ENCODE results near the gene SLX1A.
"Not testable (repeated sequence)": the region's sequence is repeated elsewhere in the genome, so short reads cannot be mapped to it uniquely, and the experiment has no call there.

Gene SLX1A

DNA sequence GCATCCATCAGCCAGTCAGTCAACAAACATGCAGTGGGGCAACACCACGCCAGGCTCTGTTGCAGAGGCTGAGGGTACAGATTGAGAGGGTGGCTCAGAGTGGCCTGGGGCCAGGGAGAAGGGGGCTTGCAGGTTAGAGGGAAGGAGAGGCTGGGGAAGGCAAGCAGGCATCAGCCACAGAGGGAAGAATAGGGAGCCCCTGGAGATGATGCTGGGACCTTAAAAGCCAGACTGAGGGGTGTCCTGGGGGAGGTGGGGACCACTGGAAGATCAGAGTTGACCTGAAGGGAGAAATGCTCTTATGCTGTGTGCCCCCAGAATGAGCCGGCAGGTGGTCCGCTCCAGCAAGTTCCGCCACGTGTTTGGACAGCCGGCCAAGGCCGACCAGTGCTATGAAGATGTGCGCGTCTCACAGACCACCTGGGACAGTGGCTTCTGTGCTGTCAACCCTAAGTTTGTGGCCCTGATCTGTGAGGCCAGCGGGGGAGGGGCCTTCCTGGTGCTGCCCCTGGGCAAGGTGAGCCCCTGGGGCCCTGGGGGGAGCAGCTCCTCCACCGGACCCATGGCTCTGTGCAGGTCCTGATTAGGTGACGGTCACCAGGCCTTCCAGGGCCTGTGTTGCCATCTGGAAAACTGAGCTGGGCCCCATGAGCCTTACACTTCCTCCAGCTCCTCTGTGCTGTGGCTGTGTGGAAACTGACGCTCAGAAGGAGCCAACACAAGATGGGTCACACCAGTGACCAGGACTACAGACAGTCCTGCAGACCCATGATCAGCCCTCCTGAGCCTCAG, 8.6 kb upstream of the SLX1A start:
- no peak for DNase-seq

DNA sequence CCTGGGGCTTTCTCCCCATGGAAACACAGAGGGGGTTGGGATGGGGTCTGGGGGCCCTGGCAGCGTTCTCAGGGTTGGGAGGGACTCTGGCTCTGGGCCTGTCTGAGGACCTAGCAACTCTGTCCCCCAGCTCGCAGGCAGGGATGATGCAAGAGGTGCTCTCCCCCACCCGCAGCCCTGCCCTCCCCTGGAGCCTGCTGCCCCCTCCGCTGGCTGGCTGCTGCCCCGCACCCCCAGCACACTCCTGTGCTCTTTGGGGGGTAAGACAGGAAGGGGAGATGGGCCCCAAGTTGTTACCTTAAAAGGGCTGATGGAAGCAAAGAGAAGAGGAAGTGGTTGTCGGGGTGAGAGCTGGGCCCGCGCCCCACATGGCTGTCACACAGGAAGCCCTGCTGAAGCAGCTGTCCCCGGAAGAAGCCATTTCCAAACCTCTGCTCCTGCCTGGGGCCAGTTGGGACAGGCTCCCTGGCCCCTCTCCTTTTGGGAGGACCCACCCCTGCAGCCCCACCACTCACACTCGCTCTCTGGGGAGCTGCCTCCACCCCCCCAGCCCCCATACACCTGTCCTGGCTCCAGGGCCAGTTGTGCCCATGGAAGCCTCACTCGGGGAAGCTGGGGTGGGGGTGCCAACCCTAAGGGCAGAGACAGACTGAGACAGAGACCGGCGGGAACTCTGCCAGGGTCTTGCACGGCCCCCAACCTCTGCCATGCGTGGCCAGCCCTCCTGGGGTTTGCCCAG, 7.8 kb upstream of the SLX1A start:
- DNase-seq, result peak; percentile 91

DNA sequence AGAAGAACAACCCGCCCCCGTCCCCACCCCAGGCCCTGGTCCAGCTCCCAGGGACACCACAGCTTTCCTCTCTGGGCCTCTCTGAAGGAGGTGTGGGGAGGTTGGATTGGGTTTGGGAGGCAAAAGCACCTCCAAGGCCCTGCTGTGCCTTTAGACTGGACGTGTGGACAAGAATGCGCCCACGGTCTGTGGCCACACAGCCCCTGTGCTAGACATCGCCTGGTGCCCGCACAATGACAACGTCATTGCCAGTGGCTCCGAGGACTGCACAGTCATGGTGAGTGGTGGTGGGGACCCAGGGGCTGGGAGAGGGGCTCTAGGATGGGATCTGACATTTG, 7.3 kb upstream of the SLX1A start:
- DNase-seq, result no peak

DNA sequence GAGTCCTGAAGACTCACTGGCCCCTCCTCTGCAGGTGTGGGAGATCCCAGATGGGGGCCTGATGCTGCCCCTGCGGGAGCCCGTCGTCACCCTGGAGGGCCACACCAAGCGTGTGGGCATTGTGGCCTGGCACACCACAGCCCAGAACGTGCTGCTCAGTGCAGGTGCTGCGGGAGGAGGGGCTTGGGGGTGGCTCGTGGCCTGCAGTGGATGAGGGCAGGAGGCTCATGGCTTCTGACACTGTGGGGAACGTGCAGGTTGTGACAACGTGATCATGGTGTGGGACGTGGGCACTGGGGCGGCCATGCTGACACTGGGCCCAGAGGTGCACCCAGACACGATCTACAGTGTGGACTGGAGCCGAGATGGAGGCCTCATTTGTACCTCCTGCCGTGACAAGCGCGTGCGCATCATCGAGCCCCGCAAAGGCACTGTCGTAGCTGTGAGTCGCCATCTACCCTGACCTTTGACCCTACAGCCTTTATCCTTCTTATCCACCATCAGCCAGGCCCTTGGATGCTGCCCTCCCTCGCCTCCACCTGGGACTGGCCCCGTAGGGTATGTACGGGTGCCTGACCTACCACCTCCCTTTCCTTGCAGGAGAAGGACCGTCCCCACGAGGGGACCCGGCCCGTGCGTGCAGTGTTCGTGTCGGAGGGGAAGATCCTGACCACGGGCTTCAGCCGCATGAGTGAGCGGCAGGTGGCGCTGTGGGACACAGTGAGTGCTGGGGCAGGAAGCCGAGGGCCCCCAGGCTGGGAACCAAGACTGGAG, 6.7 kb upstream of the SLX1A start:
- peak; percentile 88 for DNase-seq

DNA sequence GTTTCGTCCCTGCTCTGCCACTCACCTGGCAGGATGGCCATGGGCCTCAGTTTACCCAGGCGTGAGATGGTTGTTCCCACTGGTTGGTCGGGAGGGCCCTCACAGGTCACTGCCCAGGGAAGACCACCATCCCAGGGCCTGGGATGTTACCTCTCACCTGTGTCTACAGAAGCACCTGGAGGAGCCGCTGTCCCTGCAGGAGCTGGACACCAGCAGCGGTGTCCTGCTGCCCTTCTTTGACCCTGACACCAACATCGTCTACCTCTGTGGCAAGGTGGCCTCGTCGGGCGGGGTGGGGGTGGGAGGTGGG, 6.2 kb upstream of the SLX1A start:
- no peak for DNase-seq

DNA sequence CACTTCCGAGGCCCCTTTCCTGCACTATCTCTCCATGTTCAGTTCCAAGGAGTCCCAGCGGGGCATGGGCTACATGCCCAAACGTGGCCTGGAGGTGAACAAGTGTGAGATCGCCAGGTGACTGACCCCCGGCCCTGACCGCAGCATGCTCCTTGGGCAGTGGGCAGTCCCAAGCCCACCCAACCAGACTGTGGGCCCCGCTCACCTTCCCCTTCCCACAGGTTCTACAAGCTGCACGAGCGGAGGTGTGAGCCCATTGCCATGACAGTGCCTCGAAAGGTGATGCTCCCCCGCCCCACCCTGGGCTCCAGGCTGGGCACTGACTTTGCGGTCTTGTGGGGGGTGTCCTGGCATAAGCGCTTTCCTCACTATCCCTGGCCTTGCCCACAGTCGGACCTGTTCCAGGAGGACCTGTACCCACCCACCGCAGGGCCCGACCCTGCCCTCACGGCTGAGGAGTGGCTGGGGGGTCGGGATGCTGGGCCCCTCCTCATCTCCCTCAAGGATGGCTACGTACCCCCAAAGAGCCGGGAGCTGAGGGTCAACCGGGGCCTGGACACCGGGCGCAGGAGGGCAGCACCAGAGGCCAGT, 5.6 kb upstream of the SLX1A start:
- no peak for DNase-seq

DNA sequence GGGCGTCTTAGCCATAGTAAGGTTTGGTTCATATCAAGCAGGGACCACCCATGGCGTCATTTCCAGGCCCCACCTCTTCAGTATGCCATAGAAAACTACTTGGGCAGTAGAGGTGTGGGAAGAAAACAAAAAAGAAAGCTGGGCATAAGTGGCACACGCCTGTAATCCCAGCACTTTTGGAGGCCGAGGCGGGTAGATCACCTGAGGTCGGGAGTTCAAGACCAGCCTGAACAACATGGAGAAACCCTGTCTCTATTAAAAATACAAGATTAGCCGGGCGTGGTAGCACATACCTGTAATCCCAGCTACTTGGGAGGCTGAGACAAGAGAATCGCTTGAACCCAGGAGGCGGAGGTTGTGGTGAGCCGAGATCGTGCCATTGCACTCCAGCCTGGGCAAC, 2.5 kb upstream of the SLX1A start:
- not testable (repeated sequence) for DNase-seq

DNA sequence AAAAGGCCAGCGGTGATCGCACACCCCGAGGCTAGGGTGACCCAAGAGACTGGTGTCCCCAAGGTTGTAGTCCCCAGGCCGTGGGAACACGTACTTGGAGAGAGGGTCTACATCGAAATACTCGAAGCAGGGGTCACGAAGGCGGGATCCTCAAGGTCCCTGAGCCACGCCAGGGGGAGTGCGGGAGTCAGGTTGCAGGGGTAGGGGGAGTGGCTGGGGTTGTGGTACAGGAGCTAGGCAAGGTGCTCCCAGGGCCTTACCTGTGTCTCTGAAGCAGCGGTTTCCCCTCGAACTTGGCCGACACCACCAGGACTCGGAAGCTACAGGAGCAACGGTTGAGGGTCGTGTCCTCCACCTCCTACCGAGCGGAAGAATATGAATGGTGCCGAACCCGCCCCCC, 577 bp upstream of the SLX1A start:
- not testable (repeated sequence) for DNase-seq

DNA sequence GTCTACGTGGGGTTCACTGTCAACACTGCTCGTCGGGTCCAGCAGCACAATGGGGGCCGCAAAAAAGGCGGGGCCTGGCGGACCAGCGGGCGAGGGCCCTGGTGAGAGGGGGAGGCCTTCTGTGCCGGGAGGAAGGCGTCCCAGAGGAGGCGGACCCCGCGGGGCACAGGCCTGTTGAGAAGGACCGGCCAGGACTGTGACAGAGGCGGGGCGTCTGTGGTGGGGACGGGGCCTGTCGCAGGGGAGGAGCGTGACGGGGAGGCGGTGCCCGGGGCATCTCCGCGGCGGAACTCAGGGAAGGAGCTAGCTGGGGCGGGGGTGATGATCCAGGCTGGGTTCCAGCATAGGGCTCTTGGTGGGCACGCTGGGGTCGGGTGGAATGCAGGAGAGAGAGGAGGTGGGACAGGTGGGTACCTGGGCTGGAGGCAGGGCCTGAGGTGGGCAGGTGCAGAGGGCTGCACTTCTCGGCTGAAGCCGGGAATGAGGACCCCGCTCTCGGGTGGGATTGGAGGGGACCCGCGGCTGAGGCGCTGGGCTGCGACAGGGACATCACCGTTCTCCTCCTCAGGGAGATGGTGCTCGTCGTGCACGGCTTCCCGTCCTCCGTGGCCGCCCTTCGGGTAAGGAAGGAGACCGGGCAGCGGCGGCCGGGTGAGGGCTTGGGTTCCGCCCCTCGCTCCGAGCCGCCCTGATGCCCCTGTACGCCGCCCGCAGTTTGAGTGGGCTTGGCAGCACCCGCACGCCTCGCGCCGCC, 674 bp downstream of the SLX1A start:
- DNase-seq, result not testable (repeated sequence)

DNA sequence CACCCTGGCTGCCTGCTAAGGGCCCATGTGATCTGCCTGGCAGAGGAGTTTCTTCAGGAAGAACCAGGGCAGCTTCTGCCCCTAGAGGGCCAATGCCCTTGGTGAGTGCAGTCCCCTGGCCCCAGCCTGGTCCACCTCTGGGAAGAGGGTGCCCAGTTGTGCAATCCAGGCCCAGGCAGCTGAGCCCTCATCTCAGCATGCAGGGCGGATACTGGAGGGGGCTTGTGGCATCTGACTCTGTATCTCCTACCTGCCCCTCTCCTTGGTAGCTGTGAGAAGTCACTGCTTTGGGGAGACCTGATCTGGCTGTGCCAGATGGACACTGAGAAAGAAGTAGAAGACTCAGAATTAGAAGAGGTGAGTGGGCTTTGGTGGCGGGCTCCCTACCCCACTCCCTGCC, 3.3 kb downstream of the SLX1A start:
- DNase-seq, result not testable (repeated sequence)

DNA sequence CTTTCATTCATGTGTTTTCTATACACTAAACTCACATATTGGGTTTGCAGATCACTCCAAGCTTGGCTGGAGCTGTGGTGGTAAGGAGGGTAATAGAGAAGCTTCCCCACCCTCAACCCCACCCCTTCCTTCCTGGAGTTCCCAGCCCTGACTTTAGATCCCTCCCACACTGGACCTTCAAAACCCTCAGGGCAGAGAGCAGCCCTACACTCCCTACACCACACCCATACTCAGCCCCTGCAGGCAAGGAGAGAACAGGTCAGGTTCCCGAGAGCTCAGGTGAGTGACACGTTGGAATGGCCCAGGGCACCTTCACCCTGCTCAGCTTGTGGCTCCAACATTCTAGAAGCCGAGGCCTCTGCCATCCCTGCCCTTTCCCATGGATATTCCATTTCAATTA, 5.4 kb downstream of the SLX1A start, which contains the start of gene SULT1A3:
Gene SULT1A3, plus strand, starts transcription at position 207 of the 400 bp plus-strand sequence. CDS start 1,474 bp downstream, outside the sequence.
- not testable (repeated sequence) for DNase-seq

DNA sequence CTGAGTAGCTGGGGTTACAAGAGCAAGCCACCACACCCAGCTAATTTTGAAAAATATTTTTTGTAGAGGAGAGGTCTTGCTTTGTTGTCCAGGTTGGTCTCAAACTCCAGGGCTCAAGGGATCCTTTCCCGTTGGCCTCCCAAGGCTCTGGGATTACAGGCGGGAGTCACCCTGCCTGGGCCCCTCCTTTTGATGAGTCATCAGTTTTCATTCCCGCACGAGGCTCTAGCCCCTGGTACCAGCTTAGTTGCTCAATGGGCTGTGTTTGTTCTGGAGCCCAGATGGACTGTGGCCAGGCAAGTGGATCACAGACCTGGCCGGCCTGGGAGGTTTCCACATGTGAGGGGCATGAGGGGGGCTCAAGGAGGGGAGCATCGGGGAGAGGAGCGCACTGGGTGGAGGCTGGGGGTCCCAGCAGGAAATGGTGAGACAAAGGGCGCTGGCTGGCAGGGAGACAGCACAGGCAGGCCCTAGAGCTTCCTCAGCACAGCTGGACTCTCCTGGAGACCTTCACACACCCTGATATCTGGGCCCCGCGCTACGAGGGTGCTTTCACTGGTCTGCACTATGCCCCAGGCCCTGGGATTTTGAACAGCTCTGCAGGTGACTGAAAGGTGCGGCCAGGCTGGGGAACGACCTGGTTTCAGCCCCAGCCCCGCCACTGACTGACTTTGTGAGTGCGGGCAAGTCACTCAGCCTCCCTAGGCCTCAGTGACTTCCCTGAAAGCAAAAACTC, 6.1 kb downstream of the SLX1A start:
- not testable (repeated sequence) for DNase-seq

DNA sequence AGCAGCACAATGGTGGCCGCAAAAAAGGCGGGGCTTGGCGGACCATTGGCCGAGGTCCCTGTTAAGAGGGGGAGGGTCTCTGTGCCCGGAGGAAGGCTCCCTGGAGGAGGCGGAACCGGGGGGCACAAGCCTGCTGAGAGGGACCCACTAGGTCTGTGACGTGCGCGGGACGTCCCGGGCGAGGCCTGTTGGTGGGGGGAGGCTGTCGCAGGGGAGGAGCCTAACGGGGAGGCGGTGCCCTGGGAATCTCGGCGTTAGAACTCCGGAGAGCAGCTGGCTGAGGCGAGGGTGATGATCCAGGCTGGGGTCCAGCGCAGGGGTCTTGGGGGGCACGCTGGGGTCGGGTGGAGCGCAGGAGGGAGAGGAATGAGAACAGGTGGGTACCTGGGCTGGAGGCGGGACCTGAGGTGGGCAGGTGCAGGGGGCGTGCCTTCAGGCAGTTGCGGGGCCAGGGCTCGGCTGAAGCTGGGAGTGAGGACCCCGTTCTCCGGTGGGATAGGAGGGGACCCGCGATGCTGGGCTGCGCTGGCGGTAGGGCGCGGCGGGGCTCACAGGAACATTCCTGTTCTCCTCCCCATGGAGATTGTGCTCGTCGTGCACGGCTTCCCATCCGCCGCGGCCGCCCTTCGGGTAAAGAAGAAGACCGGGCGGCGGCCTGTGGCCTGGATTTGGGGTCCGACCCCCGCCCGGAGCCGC, 12.0 kb downstream of the SLX1A start:
- not testable (repeated sequence) for DNase-seq

DNA sequence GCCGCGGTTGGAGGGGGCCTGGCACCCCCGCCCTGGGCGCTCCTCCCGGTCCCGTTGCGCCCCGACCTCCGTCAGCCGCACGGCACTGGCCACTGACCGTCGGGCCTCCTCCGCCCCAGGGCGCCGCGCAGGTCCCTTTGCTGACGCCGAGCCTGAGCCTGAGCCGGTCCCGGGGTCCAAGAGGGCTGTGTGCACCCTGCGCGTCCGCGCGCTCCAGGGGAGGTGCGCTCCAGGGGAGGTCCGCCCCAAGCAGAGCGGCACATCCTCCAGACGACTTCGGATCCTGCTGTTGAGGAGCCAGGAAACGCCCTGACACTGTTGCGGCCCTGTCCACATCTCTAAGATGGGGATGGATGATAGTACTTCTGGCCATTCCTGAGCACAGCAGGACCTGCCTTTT, 12.6 kb downstream of the SLX1A start:
- not testable (repeated sequence) for DNase-seq

DNA sequence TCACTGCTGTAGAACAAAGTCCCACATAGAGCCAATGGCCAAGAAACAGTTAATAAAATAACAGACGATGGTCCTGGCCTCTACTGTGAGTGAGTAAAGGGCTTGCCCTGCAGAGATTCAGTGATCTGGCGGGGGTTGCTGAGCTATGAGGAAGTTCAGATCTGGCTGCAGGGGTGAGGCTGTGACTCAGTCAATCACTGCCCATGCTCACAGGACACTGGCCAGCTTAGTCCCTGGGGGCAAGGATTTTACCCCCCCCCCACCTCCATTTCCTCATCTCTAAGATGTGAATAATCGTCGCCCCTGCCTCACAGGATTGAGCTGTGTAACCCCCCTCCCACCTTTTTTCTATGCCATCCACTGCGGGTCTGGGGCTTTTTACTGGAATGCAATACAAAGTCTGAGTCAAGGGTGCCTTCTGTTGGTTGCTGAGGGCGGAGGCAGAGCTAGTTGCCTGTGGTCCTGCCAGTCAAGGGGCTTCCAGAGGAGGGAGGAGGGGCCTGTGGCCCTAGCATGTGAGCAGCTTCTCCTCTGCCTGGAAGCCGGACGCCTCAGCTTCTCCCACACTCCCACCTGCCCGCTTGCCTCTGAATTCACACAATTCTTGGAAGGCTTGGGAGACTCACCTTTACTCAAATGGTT, 13.5 kb downstream of the SLX1A start:
- DNase-seq, result not testable (repeated sequence)

DNA sequence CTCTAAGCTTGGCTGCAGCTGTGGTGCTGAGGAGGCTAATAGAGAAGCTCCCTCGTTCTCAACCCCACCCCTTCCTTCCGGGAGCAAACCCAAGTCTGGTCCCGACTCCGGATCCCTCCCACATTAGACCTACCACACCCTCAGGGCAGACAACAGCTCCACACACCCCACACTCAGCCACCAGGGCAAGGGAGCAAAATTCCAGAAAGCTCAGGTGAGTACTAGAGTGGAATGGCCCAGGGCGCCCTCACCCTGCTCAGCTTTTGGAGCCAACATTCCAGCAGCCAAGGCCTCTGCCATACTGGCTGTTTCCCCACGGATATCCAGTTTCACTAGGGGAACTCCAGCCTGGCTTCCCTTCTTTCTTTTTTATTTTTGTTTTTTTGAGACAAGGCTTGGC, 15.4 kb downstream of the SLX1A start:
- not testable (repeated sequence) for DNase-seq

DNA sequence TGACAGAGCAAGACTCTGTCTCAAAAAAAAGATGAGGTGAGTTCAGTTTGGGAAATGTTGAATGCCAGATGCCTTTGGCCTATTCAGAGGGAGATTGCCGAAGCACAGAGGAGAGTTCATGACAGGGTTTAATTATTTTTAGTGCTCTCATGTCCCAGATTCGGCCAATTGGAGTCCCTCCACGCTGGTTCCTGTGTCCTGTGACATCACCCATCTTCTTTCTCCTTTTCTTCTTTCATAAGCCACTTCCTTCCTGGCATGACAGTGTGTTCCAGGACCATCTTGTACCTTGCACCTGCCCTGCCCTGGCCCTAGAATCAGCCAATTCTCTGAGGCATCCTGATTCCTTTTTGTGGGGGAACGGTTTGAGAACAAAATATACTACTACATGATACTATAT, 17.7 kb downstream of the SLX1A start:
- DNase-seq, result not testable (repeated sequence)

DNA sequence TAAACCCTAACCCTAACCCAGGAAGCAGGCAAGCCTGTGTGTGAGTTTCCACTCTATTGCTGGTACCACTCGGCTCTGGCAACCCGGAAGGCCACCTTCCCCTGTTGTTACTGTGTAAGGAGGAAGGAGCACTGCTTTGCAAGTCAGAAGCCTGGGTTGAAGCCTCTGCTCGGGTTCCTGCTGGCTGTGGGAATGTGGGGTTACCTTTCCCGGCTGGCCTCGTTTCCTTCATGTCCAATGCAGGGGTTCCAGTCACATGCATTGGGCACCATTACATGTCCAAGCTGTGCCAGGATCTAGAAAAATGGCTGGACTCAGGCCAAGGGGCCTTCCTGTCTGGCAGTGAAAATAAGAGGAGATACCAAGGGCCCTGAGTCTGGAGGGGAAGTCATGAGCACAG, 23.4 kb downstream of the SLX1A start:
- DNase-seq, result not testable (repeated sequence)
